WI38 (cell line): ENCODE data around the gene BMS1.

Source experiments
- H3K4me3 ChIP-seq: 2 replicates; pipeline ENCODE4 v1.5.1; 2011; ENCODE audit warnings: low read depth, mild to moderate bottlenecking, control low read depth, low read length
- CTCF ChIP-seq: IDR thresholded peaks from 2 replicates; pipeline ENCODE4 v1.5.1; 2012; ENCODE audit warnings: low read depth, mild to moderate bottlenecking, control low read depth, low read length

BMS1 gene

DNA sequence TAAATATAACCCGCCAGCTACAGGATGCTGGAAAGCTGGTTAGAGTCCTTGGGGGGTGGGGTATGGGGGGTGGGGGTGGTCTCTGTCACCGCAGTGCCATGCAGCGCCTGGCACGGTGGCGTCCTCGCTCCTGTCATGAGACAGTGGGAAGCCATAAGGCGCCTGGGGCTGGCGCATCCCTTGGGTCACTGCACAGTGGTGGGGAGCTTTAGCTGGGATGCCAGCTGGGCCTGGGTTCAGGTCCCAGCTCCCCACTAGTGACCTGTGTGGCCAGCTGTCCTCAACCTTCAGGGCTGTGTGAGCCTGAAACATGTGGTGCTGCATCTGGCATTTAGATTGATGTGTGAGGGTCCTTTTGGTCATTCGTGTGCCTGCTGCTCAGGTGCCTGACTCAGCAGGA is 93.9 kb downstream of the BMS1 start:
- H3K4me3 ChIP-seq, result no peak overlapping the region
- TF ChIP-seq CTCF, result no peak

- TF ChIP-seq CTCF, result no peak
- no peak overlapping the region for H3K4me3 ChIP-seq
These were observed 94.3 kb downstream of the BMS1 start for GRCh38 chr10:42876945-42877344.

- no peak for TF ChIP-seq CTCF
- H3K4me3 ChIP-seq, result no peak overlapping the region
These were observed 95.0 kb downstream of the BMS1 start for GRCh38 chr10:42877496-42878030.

- no peak overlapping the region for H3K4me3 ChIP-seq
- TF ChIP-seq CTCF, result no peak
These were observed 95.7 kb downstream of the BMS1 start for GRCh38 chr10:42878134-42878820.

- TF ChIP-seq CTCF, result no peak
- no peak overlapping the region for H3K4me3 ChIP-seq
These were observed 96.2 kb downstream of the BMS1 start for GRCh38 chr10:42878821-42879195.

- no peak for TF ChIP-seq CTCF
- no peak overlapping the region for H3K4me3 ChIP-seq
These were observed 97.0 kb downstream of the BMS1 start for GRCh38 chr10:42879380-42880254.

DNA sequence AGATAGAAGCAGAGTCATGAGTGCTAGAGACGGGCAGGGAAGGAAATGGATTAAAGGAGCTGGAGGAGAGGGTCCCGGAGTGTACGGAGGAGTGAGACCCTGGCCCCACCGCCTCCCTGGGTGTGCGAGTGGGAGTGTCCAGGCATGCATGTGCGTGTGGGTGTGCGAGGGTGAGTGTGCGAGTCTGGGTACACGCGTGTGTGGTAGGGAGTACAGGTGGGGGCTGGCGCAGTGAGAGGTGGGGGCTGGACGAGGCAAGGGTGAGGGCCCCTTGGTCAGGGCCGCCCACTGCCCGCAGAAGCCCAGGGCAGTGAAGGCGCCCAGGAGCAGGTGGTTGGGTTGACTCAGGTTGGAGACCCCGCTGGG is 97.6 kb downstream of the BMS1 start:
- no peak for TF ChIP-seq CTCF
- H3K4me3 ChIP-seq, result no peak overlapping the region
